ENCODE data around the gene CCDC28B. TPM values are rescaled to one million over a fixed set of nuclear protein-coding genes. Genes with fewer than 3 reads are reported as not detected.

The CCDC28B gene
- polyA plus RNA-seq, 1 donor from 2014 or later, result 176 TPM

- no peak overlapping the region for H3K9ac ChIP-seq (ENCODE audit: low read length)
- H2AFZ ChIP-seq (ENCODE audit: low read depth, low read length), result no peak overlapping the region
- no peak overlapping the region for H3K27ac ChIP-seq (ENCODE audit: low read length)
- H3K9me2 ChIP-seq (ENCODE audit: insufficient read depth, low read length), result no peaks in the 10 kb centered on the region
- no peaks in the 10 kb centered on the region for H4K20me1 ChIP-seq (ENCODE audit: insufficient read depth)
- TF ChIP-seq, protein P1, sequence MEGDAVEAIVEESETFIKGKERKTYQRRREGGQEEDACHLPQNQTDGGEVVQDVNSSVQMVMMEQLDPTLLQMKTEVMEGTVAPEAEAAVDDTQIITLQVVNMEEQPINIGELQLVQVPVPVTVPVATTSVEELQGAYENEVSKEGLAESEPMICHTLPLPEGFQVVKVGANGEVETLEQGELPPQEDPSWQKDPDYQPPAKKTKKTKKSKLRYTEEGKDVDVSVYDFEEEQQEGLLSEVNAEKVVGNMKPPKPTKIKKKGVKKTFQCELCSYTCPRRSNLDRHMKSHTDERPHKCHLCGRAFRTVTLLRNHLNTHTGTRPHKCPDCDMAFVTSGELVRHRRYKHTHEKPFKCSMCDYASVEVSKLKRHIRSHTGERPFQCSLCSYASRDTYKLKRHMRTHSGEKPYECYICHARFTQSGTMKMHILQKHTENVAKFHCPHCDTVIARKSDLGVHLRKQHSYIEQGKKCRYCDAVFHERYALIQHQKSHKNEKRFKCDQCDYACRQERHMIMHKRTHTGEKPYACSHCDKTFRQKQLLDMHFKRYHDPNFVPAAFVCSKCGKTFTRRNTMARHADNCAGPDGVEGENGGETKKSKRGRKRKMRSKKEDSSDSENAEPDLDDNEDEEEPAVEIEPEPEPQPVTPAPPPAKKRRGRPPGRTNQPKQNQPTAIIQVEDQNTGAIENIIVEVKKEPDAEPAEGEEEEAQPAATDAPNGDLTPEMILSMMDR (IDR thresholded peaks at IDR 0.05; ENCODE audit: poor library complexity, severe bottlenecking), result peak; percentile 42
- TF ChIP-seq TAF1 (IDR thresholded peaks at IDR 0.05; ENCODE audit: low read depth), result no peak
- TF ChIP-seq EZH2 (IDR thresholded peaks at IDR 0.05; ENCODE audit: borderline replicate concordance, insufficient read depth, low read length, poor library complexity, severe bottlenecking), result no peak
- H3K36me3 ChIP-seq (ENCODE audit: insufficient read depth, low read length), result no peaks in the 10 kb centered on the region
- no peaks in the 10 kb centered on the region for H3K9me3 ChIP-seq (ENCODE audit: low read length)
- H3K4me3 ChIP-seq (ENCODE audit: low read length), result no peak overlapping the region
- H3F3A ChIP-seq (ENCODE audit: insufficient read depth, low read length, poor library complexity, severe bottlenecking), result no peaks in the 10 kb centered on the region
- no peaks in the 10 kb centered on the region for H3K79me2 ChIP-seq (replicated peaks; ENCODE audit: insufficient read depth, low read length)
- no peaks in the 10 kb centered on the region for H3K27me3 ChIP-seq (ENCODE audit: insufficient read depth, low read depth, low read length)
- no peak overlapping the region for H3K4me2 ChIP-seq (ENCODE audit: low read length)
These were observed 47.8 kb downstream of the CCDC28B start for GRCh38 chr1:32247983-32248889.

DNA sequence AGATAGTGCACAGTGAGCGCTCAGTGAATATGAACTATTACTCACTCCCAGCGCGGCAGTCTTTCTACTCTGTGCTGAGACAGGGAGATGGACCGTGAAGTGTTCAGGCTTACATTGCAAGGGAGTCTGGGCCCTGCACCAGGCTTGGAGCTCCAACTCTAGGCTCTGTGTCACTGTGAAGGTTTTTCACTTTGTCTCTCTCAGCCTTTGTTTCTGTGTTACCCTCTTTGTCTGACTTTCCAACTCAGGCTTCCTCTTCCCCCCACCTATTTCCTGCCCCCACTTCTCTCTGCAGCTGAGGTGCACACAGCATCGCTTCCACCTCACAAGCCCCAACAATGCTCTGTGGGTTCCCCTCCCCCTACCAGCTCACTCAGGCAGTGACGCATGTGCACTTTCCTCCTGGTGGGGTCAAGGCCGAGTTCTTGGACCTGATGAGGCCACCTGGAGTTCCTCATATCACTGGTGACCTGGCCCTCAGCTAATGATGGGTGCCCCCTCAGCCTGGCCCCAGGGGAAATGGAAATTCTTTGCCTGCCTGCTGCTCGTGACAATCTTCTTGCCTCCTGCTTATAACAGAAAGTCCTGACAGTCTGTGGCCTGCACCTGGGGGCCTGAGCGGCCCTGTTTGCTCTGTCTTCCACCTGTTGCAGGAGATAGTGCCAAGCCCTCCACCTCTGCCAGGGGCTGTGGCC lies 49.6 kb downstream of the CCDC28B start:
- no peaks in the 10 kb centered on the region for H3K9me2 ChIP-seq (ENCODE audit: insufficient read depth, low read length)
- H3K27ac ChIP-seq (ENCODE audit: low read length), result no peak overlapping the region
- no peaks in the 10 kb centered on the region for H3K79me2 ChIP-seq (replicated peaks; ENCODE audit: insufficient read depth, low read length)
- no peaks in the 10 kb centered on the region for H3K9me3 ChIP-seq (ENCODE audit: low read length)
- H3K4me2 ChIP-seq (ENCODE audit: low read length), result no peak overlapping the region
- TF ChIP-seq, protein P1 (IDR thresholded peaks at IDR 0.05; ENCODE audit: poor library complexity, severe bottlenecking), result no peak
- TF ChIP-seq TAF1 (IDR thresholded peaks at IDR 0.05; ENCODE audit: low read depth), result no peak
- TF ChIP-seq SMC3 (conservative IDR thresholded peaks at IDR 0.05; ENCODE audit: poor library complexity), result no peak
- no peak for TF ChIP-seq EP300 (conservative IDR thresholded peaks at IDR 0.05; ENCODE audit: poor library complexity, severe bottlenecking)
- no peak for TF ChIP-seq EZH2 (IDR thresholded peaks at IDR 0.05; ENCODE audit: borderline replicate concordance, insufficient read depth, low read length, poor library complexity, severe bottlenecking)
- TF ChIP-seq, protein P2, sequence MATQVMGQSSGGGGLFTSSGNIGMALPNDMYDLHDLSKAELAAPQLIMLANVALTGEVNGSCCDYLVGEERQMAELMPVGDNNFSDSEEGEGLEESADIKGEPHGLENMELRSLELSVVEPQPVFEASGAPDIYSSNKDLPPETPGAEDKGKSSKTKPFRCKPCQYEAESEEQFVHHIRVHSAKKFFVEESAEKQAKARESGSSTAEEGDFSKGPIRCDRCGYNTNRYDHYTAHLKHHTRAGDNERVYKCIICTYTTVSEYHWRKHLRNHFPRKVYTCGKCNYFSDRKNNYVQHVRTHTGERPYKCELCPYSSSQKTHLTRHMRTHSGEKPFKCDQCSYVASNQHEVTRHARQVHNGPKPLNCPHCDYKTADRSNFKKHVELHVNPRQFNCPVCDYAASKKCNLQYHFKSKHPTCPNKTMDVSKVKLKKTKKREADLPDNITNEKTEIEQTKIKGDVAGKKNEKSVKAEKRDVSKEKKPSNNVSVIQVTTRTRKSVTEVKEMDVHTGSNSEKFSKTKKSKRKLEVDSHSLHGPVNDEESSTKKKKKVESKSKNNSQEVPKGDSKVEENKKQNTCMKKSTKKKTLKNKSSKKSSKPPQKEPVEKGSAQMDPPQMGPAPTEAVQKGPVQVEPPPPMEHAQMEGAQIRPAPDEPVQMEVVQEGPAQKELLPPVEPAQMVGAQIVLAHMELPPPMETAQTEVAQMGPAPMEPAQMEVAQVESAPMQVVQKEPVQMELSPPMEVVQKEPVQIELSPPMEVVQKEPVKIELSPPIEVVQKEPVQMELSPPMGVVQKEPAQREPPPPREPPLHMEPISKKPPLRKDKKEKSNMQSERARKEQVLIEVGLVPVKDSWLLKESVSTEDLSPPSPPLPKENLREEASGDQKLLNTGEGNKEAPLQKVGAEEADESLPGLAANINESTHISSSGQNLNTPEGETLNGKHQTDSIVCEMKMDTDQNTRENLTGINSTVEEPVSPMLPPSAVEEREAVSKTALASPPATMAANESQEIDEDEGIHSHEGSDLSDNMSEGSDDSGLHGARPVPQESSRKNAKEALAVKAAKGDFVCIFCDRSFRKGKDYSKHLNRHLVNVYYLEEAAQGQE (IDR thresholded peaks at IDR 0.05; ENCODE audit: borderline replicate concordance), result no peak
- TF ChIP-seq POLR2AphosphoS5 (IDR thresholded peaks at IDR 0.05), result no peak
- no peak for TF ChIP-seq RAD21 (conservative IDR thresholded peaks at IDR 0.05)
- no peak for TF ChIP-seq MXI1 (conservative IDR thresholded peaks at IDR 0.05; ENCODE audit: poor library complexity, severe bottlenecking)
- H3K9ac ChIP-seq (ENCODE audit: low read length), result no peak overlapping the region
- no peaks in the 10 kb centered on the region for H3F3A ChIP-seq (ENCODE audit: insufficient read depth, low read length, poor library complexity, severe bottlenecking)
- H3K4me3 ChIP-seq (ENCODE audit: low read length), result no peak overlapping the region
- H3K27me3 ChIP-seq (ENCODE audit: insufficient read depth, low read depth, low read length), result no peaks in the 10 kb centered on the region
- no peak overlapping the region for H2AFZ ChIP-seq (ENCODE audit: low read depth, low read length)
- H3K36me3 ChIP-seq (ENCODE audit: insufficient read depth, low read length), result no peaks in the 10 kb centered on the region
- H4K20me1 ChIP-seq (ENCODE audit: insufficient read depth), result no peaks in the 10 kb centered on the region
